CD4-positive, alpha-beta T cell (primary cell): ENCODE data around the gene CLCN2. TPM values are rescaled to one million over a fixed set of nuclear protein-coding genes. Genes with fewer than 3 reads are reported as not detected.
A peak's percentile ranks its signal among the peaks of the same experiment; 100 is the strongest.

ENCODE experiments used
- ATAC-seq: fragments of 200-7000 bp; cut with Tn5 transposase; one replicate; pipeline ENCODE4 v1.10.0; 2022; ENCODE audit warnings: mild to moderate bottlenecking; ENCODE audit not compliant: poor library complexity
- CTCF ChIA-PET: fragments of 350-600 bp; sonication (Branson Sonifier 250); formaldehyde crosslinking; loops from one replicate; lab custom pipeline; 2021; ENCODE audit warnings: antibody characterized with exemption, inconsistent platforms; lab: Charles Lee
- POLR2A ChIA-PET: fragments of 350-600 bp; sonication (Branson Sonifier 250); formaldehyde crosslinking; loops from one replicate; lab custom pipeline; 2021; ENCODE audit warnings: antibody characterized with exemption, inconsistent platforms; lab: Charles Lee
- DNase-seq, 14 experiments: peaks; one replicate each; pipeline ENCODE4 v3.0.0-alpha.2; 2013 to 2020; ENCODE audit warnings: mixed read lengths in 2 of 14
- H3K27ac ChIP-seq, 2 donors: one replicate each; pipeline versions ENCODE4 v1.5.1 to v1.7.0; 2013; ENCODE audit warnings: low read length in 2 of 2, low read depth in 1 of 2, mild to moderate bottlenecking in 1 of 2
- H3K27me3 ChIP-seq, 2 experiments: 1 replicate in 1 of 2; 2 replicates in 1 of 2; pipeline versions ENCODE4 v1.6.1 to v1.7.0; 2013; ENCODE audit warnings: low read length in 2 of 2, control low read depth in 1 of 2, mild to moderate bottlenecking in 1 of 2, moderate library complexity in 1 of 2; ENCODE audit not compliant: insufficient read depth in 2 of 2, control insufficient read depth in 1 of 2
- H3K36me3 ChIP-seq: one replicate; pipeline ENCODE4 v1.6.1; 2013; ENCODE audit warnings: low read length, control low read depth; ENCODE audit not compliant: insufficient read depth
- H3K4me1 ChIP-seq: one replicate; pipeline ENCODE4 v1.6.1; 2013; ENCODE audit warnings: low read length, control low read depth; ENCODE audit not compliant: insufficient read depth
- H3K4me3 ChIP-seq: one replicate; pipeline ENCODE4 v1.5.1; 2013; ENCODE audit warnings: mild to moderate bottlenecking, low read length, moderate library complexity
- H3K9me3 ChIP-seq, 2 experiments: 1 replicate in 1 of 2; 2 replicates in 1 of 2; pipeline versions ENCODE4 v1.6.1 to v1.7.0; 2013; ENCODE audit warnings: low read length in 2 of 2, mild to moderate bottlenecking in 2 of 2, control low read depth in 1 of 2, moderate library complexity in 1 of 2; ENCODE audit not compliant: control insufficient read depth in 1 of 2, insufficient read depth in 1 of 2
- H3K27ac Mint-ChIP-seq: one replicate; pipeline ENCODE4 v1.8.0; 2020; ENCODE audit warnings: mixed read lengths
- H3K27me3 Mint-ChIP-seq: one replicate; pipeline ENCODE4 v1.8.0; 2021; ENCODE audit warnings: mixed read lengths
- H3K36me3 Mint-ChIP-seq: one replicate; pipeline ENCODE4 v1.8.0; 2021; ENCODE audit warnings: low read depth, mixed read lengths
- H3K4me1 Mint-ChIP-seq: one replicate; pipeline ENCODE4 v1.8.0; 2021; ENCODE audit warnings: low read depth, mixed read lengths
- H3K4me3 Mint-ChIP-seq: one replicate; pipeline ENCODE4 v1.8.0; 2020; ENCODE audit warnings: mild to moderate bottlenecking, mixed read lengths
- H3K9me3 Mint-ChIP-seq: one replicate; pipeline ENCODE4 v1.8.0; 2020; ENCODE audit warnings: mixed read lengths
- intact Hi-C, 2 experiments: fragments of 100-400 bp; cut with DNase I in 1 of 2; cut with micrococcal nuclease in 1 of 2; formaldehyde crosslinking; loops; one replicate each; pipeline versions ENCODE4 v1.15.1 to v1.9.0; 2023 to 2025; cut with DNase I, micrococcal nuclease
- total RNA-seq, 174 experiments: library from RNA in 2 of 174; stranded (reverse) in 2 of 174; gene quantifications; one replicate each; pipeline ENCODE4 v1.2.3 and lab custom pipeline; 2021 to 2026
- TF ChIP-seq, protein P1 (sequence below): fragments of 200-600 bp; IDR thresholded peaks from one replicate; pipeline ENCODE4 v1.8.0; 2022; ENCODE audit warnings: antibody characterized with exemption, mild to moderate bottlenecking

CLCN2 gene
- total RNA-seq, 2 experiments from 2014 or later: 3.2 to 3.5 TPM

DNA sequence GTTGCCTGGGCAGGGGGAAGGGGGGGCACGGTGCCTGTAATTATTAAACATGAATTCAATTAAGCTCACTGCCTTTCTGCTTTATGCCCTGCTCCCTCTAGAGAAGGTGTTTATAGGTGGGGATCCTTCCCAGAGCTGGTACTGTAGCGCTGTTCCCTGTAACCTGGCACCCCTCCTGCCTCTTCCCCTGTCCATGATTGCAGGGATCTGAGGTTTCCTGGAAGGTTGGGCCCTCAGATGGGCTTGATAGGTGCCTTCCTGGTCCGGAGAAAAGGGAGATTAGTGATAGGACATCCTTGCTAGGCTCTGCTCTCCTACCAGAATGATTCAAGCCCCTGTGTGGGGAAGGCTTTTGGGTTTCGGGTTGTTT lies 26.1 kb downstream of the CLCN2 start:
- DNase-seq: no peak
- Mint-ChIP-seq H3K27me3 (no peaks in the 10 kb centered on the region), H3K9me3 (no peaks in the 10 kb centered on the region), H3K27ac (peak overlapping the region; percentile 97), H3K36me3 (peaks cover 50% of the 10 kb centered on the region), H3K4me3 (peak overlapping the region; percentile 85), H3K4me1 (peaks cover 34% of the 10 kb centered on the region)
- ChIA-PET POLR2A (no interaction called here), CTCF (no interaction called here)
- Histone ChIP-seq H3K4me1 (peaks cover 38% of the 10 kb centered on the region), H3K4me3 (peak overlapping the region; percentile 64), H3K36me3 (peaks cover 48% of the 10 kb centered on the region), H3K27me3 (no peaks in the 10 kb centered on the region), H3K27ac (peak overlapping the region; percentile 88 to 95), H3K9me3 (no peaks in the 10 kb centered on the region)
- TF ChIP-seq, protein P1, sequence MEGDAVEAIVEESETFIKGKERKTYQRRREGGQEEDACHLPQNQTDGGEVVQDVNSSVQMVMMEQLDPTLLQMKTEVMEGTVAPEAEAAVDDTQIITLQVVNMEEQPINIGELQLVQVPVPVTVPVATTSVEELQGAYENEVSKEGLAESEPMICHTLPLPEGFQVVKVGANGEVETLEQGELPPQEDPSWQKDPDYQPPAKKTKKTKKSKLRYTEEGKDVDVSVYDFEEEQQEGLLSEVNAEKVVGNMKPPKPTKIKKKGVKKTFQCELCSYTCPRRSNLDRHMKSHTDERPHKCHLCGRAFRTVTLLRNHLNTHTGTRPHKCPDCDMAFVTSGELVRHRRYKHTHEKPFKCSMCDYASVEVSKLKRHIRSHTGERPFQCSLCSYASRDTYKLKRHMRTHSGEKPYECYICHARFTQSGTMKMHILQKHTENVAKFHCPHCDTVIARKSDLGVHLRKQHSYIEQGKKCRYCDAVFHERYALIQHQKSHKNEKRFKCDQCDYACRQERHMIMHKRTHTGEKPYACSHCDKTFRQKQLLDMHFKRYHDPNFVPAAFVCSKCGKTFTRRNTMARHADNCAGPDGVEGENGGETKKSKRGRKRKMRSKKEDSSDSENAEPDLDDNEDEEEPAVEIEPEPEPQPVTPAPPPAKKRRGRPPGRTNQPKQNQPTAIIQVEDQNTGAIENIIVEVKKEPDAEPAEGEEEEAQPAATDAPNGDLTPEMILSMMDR: no peak
- no peak for ATAC-seq
- intact Hi-C loops: loop anchor here in 1 of 2 experiments (1.0 kb wide), 1 partner anchor 21 kb away; the partner anchor contains the start of gene EIF4G1

DNA sequence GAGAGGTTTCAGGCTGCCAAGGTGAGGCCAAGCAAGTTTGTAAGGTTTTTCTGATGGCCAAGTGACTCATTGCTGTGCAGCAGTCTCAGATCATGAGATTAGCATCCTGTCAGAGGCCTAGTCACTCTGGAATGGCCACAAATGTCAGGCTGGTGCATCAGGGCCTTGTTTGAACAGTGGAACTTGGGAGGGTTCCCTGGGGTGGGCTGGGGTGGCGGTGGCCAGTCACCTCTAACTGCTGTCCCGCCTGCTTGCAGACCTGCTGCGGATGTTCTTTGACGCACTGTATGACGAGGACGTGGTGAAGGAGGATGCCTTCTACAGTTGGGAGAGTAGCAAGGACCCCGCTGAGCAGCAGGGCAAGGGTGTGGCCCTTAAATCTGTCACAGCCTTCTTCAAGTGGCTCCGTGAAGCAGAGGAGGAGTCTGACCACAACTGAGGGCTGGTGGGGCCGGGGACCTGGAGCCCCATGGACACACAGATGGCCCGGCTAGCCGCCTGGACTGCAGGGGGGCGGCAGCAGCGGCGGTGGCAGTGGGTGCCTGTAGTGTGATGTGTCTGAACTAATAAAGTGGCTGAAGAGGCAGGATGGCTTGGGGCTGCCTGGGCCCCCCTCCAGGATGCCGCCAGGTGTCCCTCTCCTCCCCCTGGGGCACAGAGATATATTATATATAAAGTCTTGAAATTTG lies 26.8 kb downstream of the CLCN2 start:
- intact Hi-C loops: loop anchor here in 1 of 2 experiments (1.0 kb wide), 1 partner anchor 20 kb away; the partner anchor contains the start of gene EIF4G1
- peak overlapping the region; percentile 88 to 95 for H3K27ac ChIP-seq
- Mint-ChIP-seq H3K27ac (peak overlapping the region; percentile 97), H3K27me3 (no peaks in the 10 kb centered on the region), H3K36me3 (peaks cover 57% of the 10 kb centered on the region), H3K9me3 (no peaks in the 10 kb centered on the region), H3K4me3 (peak overlapping the region; percentile 83), H3K4me1 (peaks cover 34% of the 10 kb centered on the region)
- ATAC-seq (peak; percentile 43), DNase-seq (peak in 8 of 14 experiments; percentile 24 to 71 (median 44))
- POLR2A ChIA-PET: no interaction called here
- CTCF ChIA-PET: no interaction called here
- H3K36me3 ChIP-seq: peaks cover 53% of the 10 kb centered on the region
- TF ChIP-seq, protein P1: no peak
- H3K4me1 ChIP-seq: peaks cover 38% of the 10 kb centered on the region
- no peaks in the 10 kb centered on the region for H3K27me3 ChIP-seq
- no peak overlapping the region for H3K4me3 ChIP-seq
- H3K9me3 ChIP-seq: no peaks in the 10 kb centered on the region

DNA sequence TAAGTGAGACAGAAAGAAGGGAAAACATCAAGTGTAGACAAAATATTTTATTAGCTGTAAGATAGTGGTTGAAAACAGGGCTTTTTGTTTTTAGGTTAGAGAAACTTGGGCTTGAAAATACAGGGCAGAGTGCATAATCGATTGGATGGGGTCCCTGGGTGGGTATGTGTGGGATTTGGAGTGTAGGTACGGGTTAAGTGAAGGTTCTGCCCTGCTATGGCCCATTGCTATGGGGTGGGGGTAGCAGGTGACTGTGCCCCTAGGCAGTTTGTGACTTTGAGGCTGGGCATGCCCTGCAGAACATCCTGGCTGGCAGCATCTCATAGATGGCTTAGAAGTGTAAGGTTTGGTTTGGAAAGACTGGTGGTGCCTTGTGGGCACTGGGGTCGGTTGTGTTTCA lies 27.7 kb downstream of the CLCN2 start:
- ChIA-PET POLR2A (no interaction called here), CTCF (no interaction called here)
- intact Hi-C loops: loop anchor here in 1 of 2 experiments (1.0 kb wide), 1 partner anchor 16 kb away; no protein-coding TSS in a partner anchor
- Histone ChIP-seq H3K36me3 (peaks cover 60% of the 10 kb centered on the region), H3K4me1 (peaks cover 34% of the 10 kb centered on the region), H3K4me3 (no peak overlapping the region), H3K27me3 (no peaks in the 10 kb centered on the region), H3K27ac (peak overlapping the region; percentile 14 to 88), H3K9me3 (no peaks in the 10 kb centered on the region)
- H3K4me3 Mint-ChIP-seq: peak overlapping the region; percentile 83
- ATAC-seq (no peak), DNase-seq (no peak)
- peaks cover 29% of the 10 kb centered on the region for H3K4me1 Mint-ChIP-seq
- H3K9me3 Mint-ChIP-seq: no peaks in the 10 kb centered on the region
- no peaks in the 10 kb centered on the region for H3K27me3 Mint-ChIP-seq
- peaks cover 66% of the 10 kb centered on the region for H3K36me3 Mint-ChIP-seq
- H3K27ac Mint-ChIP-seq: peak overlapping the region; percentile 97
- TF ChIP-seq, protein P1: no peak
